ENCODE data around the gene PILRA. TPM values are rescaled to one million over a fixed set of nuclear protein-coding genes. Genes with fewer than 3 reads are reported as not detected.

Gene PILRA
- total RNA-seq, 1 donor from 2014 or later = 3.6 TPM

- no peak for DNase-seq
- intact Hi-C loops (cut with DNase I) = no loop called here
- ATAC-seq (ENCODE audit: poor library complexity) = peak; percentile 58
Observed at GRCh38 chr7:100396421-100396982, 23.2 kb downstream of the PILRA start.

- intact Hi-C loops (cut with DNase I) = no loop called here
- DNase-seq (no peak), ATAC-seq (ENCODE audit: poor library complexity) (no peak)
Observed at GRCh38 chr7:100397315-100398081, 24.2 kb downstream of the PILRA start.

GRCh38 chr7:100398239-100398638 is 25.0 kb downstream of the PILRA start:
- intact Hi-C loops (cut with DNase I) = no loop called here
- no peak for ATAC-seq (ENCODE audit: poor library complexity)

GRCh38 chr7:100400041-100400440 is 26.8 kb downstream of the PILRA start:
- intact Hi-C loops (cut with DNase I) = no loop called here
- no peak for ATAC-seq (ENCODE audit: poor library complexity)

More at GRCh38 chr7:100398239-100398638, 25.0 kb downstream of the PILRA start:
- DNase-seq = no peak

GRCh38 chr7:100400656-100401055 is 27.4 kb downstream of the PILRA start:
- intact Hi-C loops (cut with DNase I) = no loop called here
- DNase-seq = no peak
- no peak for ATAC-seq (ENCODE audit: poor library complexity)

More at GRCh38 chr7:100400041-100400440, 26.8 kb downstream of the PILRA start:
- DNase-seq = no peak

GRCh38 chr7:100401811-100402210 is 28.5 kb downstream of the PILRA start:
- intact Hi-C loops (cut with DNase I) = no loop called here
- DNase-seq = no peak
- ATAC-seq (ENCODE audit: poor library complexity) = no peak

GRCh38 chr7:100402241-100402640 is 29.0 kb downstream of the PILRA start:
- ATAC-seq (ENCODE audit: poor library complexity) (no peak), DNase-seq (no peak)
- intact Hi-C loops (cut with DNase I) = no loop called here

- intact Hi-C loops (cut with DNase I) = no loop called here
- no peak for DNase-seq
- ATAC-seq (ENCODE audit: poor library complexity) = no peak
Observed at GRCh38 chr7:100406767-100407166, 33.5 kb downstream of the PILRA start.

- peak; percentile 70 for ATAC-seq (ENCODE audit: poor library complexity)
- intact Hi-C loops (cut with DNase I) = no loop called here
- no peak for DNase-seq
Observed at GRCh38 chr7:100407285-100408180, 34.2 kb downstream of the PILRA start.

- DNase-seq (no peak), ATAC-seq (ENCODE audit: poor library complexity) (no peak)
- intact Hi-C loops (cut with DNase I) = no loop called here
Observed at GRCh38 chr7:100411101-100411500, 37.8 kb downstream of the PILRA start.

GRCh38 chr7:100413346-100413745 is 40.1 kb downstream of the PILRA start:
- intact Hi-C loops (cut with DNase I) = no loop called here
- no peak for DNase-seq
- no peak for ATAC-seq (ENCODE audit: poor library complexity)

GRCh38 chr7:100413889-100414288 is 40.6 kb downstream of the PILRA start:
- intact Hi-C loops (cut with DNase I) = no loop called here
- DNase-seq (no peak), ATAC-seq (ENCODE audit: poor library complexity) (no peak)

GRCh38 chr7:100415448-100415847 is 42.2 kb downstream of the PILRA start:
- intact Hi-C loops (cut with DNase I) = no loop called here
- ATAC-seq (ENCODE audit: poor library complexity) (no peak), DNase-seq (no peak)

GRCh38 chr7:100418930-100419659 is 45.8 kb downstream of the PILRA start:
- intact Hi-C loops (cut with DNase I) = no loop called here

GRCh38 chr7:100419660-100420226 is 46.5 kb downstream of the PILRA start:
- intact Hi-C loops (cut with DNase I) = no loop called here
- no peak for ATAC-seq (ENCODE audit: poor library complexity)
- DNase-seq = no peak

More at GRCh38 chr7:100418930-100419659, 45.8 kb downstream of the PILRA start:
- DNase-seq = no peak
- no peak for ATAC-seq (ENCODE audit: poor library complexity)

- ATAC-seq (ENCODE audit: poor library complexity) (no peak), DNase-seq (no peak)
- intact Hi-C loops (cut with DNase I) = no loop called here
Observed at GRCh38 chr7:100423315-100423714, 50.0 kb downstream of the PILRA start.

GRCh38 chr7:100425347-100425746 is 52.1 kb downstream of the PILRA start:
- DNase-seq = no peak
- no peak for ATAC-seq (ENCODE audit: poor library complexity)
- intact Hi-C loops (cut with DNase I) = no loop called here

- intact Hi-C loops (cut with DNase I) = no loop called here
- ATAC-seq (ENCODE audit: poor library complexity) (no peak), DNase-seq (no peak)
Observed at GRCh38 chr7:100426516-100426915, 53.2 kb downstream of the PILRA start.

Measured in Right ventricle myocardium superior (tissue), 1 donor.